Glutamatergic neuron (in vitro differentiated cells): Measurements from ENCODE around the gene SURF4. TPM values are rescaled to one million over a fixed set of nuclear protein-coding genes. Genes with fewer than 3 reads are reported as not detected.
A peak's percentile ranks its signal among the peaks of the same experiment; 100 is the strongest.

Source experiments
- DNase-seq: peaks from one replicate; pipeline ENCODE4 v3.0.0; 2022
- H3K27ac Mint-ChIP-seq: one replicate; pipeline ENCODE4 v1.8.0; 2020; ENCODE audit warnings: mild to moderate bottlenecking, mixed read lengths, inconsistent platforms; ENCODE audit not compliant: unreplicated experiment
- H3K27me3 Mint-ChIP-seq: one replicate; pipeline ENCODE4 v1.8.0; 2020; ENCODE audit warnings: mild to moderate bottlenecking, moderate library complexity, mixed read lengths, inconsistent platforms; ENCODE audit not compliant: unreplicated experiment
- H3K36me3 Mint-ChIP-seq: one replicate; pipeline ENCODE4 v1.8.0; 2020; ENCODE audit warnings: mild to moderate bottlenecking, mixed read lengths, inconsistent platforms; ENCODE audit not compliant: unreplicated experiment
- H3K4me1 Mint-ChIP-seq: one replicate; pipeline ENCODE4 v1.8.0; 2020; ENCODE audit warnings: mild to moderate bottlenecking, low read depth, mixed read lengths, inconsistent platforms; ENCODE audit not compliant: unreplicated experiment
- H3K4me3 Mint-ChIP-seq: one replicate; pipeline ENCODE4 v1.8.0; 2020; ENCODE audit warnings: mild to moderate bottlenecking, mixed read lengths, inconsistent platforms; ENCODE audit not compliant: unreplicated experiment
- H3K9me3 Mint-ChIP-seq: one replicate; pipeline ENCODE4 v1.8.0; 2020; ENCODE audit warnings: mild to moderate bottlenecking, moderate library complexity, mixed read lengths, inconsistent platforms; ENCODE audit not compliant: unreplicated experiment
- CTCF ChIP-seq: fragments of 200-600 bp; sonication (generic); IDR thresholded peaks from one replicate; pipeline ENCODE4 v1.5.0; 2021; ENCODE audit not compliant: partially characterized antibody, unreplicated experiment
- total RNA-seq: library from RNA; stranded (reverse); fragmentation: NEBNext Ultra II Directional; extraction: Animal tissue kit (Norgen Biotek cat#: 25700); gene quantifications from one replicate; pipeline ENCODE4 v1.2.1, GENCODE V29; 2021; ENCODE audit not compliant: unreplicated experiment

SURF4 gene
- total RNA-seq, 1 donor from 2014 or later: 111 TPM

DNA sequence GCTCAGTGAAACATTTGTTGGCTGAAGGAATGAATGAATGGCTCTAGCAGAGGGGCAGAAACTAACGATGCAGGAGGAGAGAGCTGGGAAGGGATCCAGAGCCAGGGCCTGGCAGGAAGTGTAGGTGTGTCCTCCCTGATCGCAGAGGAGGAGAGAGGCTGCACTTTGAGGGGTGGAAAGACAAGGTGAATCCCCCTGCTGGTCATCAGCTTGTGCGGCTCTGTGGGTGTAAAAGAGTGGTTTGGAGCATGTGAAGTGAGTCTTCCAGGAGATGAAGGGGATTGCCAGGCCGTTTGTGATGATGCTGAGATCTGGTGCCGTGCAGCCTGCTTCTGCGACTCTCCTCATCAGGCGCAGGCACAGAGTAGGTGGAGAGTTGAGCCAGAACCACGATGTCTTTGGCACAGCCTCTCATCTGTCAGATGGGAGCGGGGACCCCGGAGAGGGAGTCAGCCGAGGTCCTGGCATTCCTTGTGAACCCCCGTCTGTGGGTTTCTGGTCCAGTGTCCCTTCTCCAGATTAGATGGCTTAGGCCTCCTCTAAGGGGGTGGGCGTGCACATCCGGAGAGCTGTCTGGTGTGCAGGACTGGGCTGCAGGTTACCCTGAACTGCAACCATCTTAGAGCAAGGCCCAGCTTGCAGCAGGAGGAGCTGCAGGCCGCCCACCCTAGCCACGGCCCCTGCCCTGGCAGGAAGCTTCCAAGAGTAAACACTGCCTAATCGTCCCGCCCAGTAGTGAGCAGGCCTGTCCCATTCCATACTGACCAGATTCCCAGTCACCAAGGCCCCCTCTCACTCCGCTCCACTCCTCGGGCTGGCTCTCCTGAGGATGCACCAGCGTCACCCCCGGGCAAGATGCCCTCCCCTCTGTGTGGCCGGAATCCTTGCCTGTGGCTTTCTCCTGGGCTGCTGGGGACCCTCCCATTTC is 46.0 kb upstream of the SURF4 start, which contains the start of gene ADAMTS13:
TSS of gene ADAMTS13 (plus strand) at position 753 of the 928 bp plus-strand sequence. CDS start at position 830, 77 bp downstream.
- Mint-ChIP-seq H3K4me1 (peaks cover 8% of the 10 kb centered on the region), H3K27ac (peak within 1 kb of the TSS; percentile 28), H3K36me3 (no peaks in the 10 kb centered on the region), H3K9me3 (peaks cover 5% of the 10 kb centered on the region), H3K27me3 (peaks cover 6% of the 10 kb centered on the region), H3K4me3 (peak within 1 kb of the TSS; percentile 6)
- TF ChIP-seq CTCF: no peak
- no peak for DNase-seq

- H3K9me3 Mint-ChIP-seq: peaks cover 4% of the 10 kb centered on the region
- H3K27me3 Mint-ChIP-seq: peaks cover 6% of the 10 kb centered on the region
- peaks cover 8% of the 10 kb centered on the region for H3K4me1 Mint-ChIP-seq
- H3K27ac Mint-ChIP-seq: no peak overlapping the region
- no peaks in the 10 kb centered on the region for H3K36me3 Mint-ChIP-seq
- no peak for TF ChIP-seq CTCF
- no peak overlapping the region for H3K4me3 Mint-ChIP-seq
- no peak for DNase-seq
These were observed 44.5 kb upstream of the SURF4 start for GRCh38 chr9:133420392-133420827.

DNA sequence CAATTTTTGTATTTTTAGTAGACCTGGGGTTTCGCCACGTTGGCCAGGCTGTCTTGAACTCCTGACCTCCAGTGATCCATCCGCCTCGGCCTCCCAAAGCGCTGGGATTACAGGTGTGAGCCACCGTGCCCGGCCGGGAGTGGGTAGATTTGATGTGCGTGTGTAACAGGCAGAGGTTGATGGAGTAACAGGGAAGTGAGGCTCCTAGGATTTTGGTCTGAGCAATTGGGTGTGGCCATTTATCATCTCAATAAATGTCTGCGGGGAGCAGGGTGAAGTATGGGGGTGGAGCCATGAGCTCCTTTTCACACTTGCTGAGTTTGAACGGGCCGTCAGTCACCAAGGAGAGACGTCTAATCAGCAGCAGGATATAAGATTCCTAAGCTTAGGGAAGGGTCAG is 43.1 kb upstream of the SURF4 start:
- H3K36me3 Mint-ChIP-seq: no peaks in the 10 kb centered on the region

GRCh38 chr9:133417541-133418461 is 41.9 kb upstream of the SURF4 start, which contains the start of gene REXO4:
Gene REXO4, minus strand, starts transcription at chr9:133418010. Its CDS starts 166 bp downstream, at chr9:133417844.
- Mint-ChIP-seq H3K27me3 (peaks cover 6% of the 10 kb centered on the region), H3K4me1 (peaks cover 8% of the 10 kb centered on the region), H3K27ac (peak within 1 kb of the TSS; percentile 87), H3K9me3 (peaks cover 4% of the 10 kb centered on the region), H3K4me3 (peak within 1 kb of the TSS; percentile 98), H3K36me3 (no peaks in the 10 kb centered on the region)
- TF ChIP-seq CTCF: no peak
- peak; percentile 93 for DNase-seq

More for the DNA sequence above, 43.1 kb upstream of the SURF4 start:
- no peak for TF ChIP-seq CTCF
- DNase-seq: no peak
- H3K9me3 Mint-ChIP-seq: peaks cover 4% of the 10 kb centered on the region
- H3K27me3 Mint-ChIP-seq: peaks cover 6% of the 10 kb centered on the region
- peaks cover 8% of the 10 kb centered on the region for H3K4me1 Mint-ChIP-seq
- H3K4me3 Mint-ChIP-seq: peak overlapping the region; percentile 98
- peak overlapping the region; percentile 87 for H3K27ac Mint-ChIP-seq
